ENCODE results near the gene ACCS. TPM values are rescaled to one million over a fixed set of nuclear protein-coding genes. Genes with fewer than 3 reads are reported as not detected.

ACCS gene
- total RNA-seq, 1 donor from 2014 or later: 38.8 TPM

- Mint-ChIP-seq H3K9me3 (ENCODE audit: unreplicated experiment) (no peaks in the 10 kb centered on the region), H3K27ac (ENCODE audit: unreplicated experiment) (no peak within 1 kb of the TSS), H3K4me1 (ENCODE audit: unreplicated experiment) (no peaks in the 10 kb centered on the region), H3K36me3 (ENCODE audit: low read depth, unreplicated experiment) (no peaks in the 10 kb centered on the region), H3K27me3 (ENCODE audit: unreplicated experiment) (peaks cover 3% of the 10 kb centered on the region), H3K4me3 (ENCODE audit: unreplicated experiment) (no peak within 1 kb of the TSS)
- no peak for TF ChIP-seq CTCF (IDR thresholded peaks at IDR 0.05; ENCODE audit: unreplicated experiment)
- no peak for DNase-seq (ENCODE audit: low spot score)
Measured at GRCh38 chr11:44047931-44048431, 18.1 kb upstream of the ACCS start, which contains the start of gene ACCSL. Gene ACCSL (plus strand): TSS chr11:44047981. CDS start chr11:44048037, 56 bp downstream.

GRCh38 chr11:44049832-44050231 is 16.2 kb upstream of the ACCS start:
- TF ChIP-seq CTCF (IDR thresholded peaks at IDR 0.05; ENCODE audit: unreplicated experiment): no peak
- Mint-ChIP-seq H3K4me3 (ENCODE audit: unreplicated experiment) (no peak overlapping the region), H3K4me1 (ENCODE audit: unreplicated experiment) (no peaks in the 10 kb centered on the region), H3K27me3 (ENCODE audit: unreplicated experiment) (peaks cover 3% of the 10 kb centered on the region), H3K9me3 (ENCODE audit: unreplicated experiment) (no peaks in the 10 kb centered on the region), H3K36me3 (ENCODE audit: low read depth, unreplicated experiment) (no peaks in the 10 kb centered on the region), H3K27ac (ENCODE audit: unreplicated experiment) (no peak overlapping the region)
- no peak for DNase-seq (ENCODE audit: low spot score)

GRCh38 chr11:44051171-44051570 is 14.9 kb upstream of the ACCS start:
- Mint-ChIP-seq H3K9me3 (ENCODE audit: unreplicated experiment) (no peaks in the 10 kb centered on the region), H3K4me1 (ENCODE audit: unreplicated experiment) (peaks cover 8% of the 10 kb centered on the region), H3K27ac (ENCODE audit: unreplicated experiment) (no peak overlapping the region), H3K4me3 (ENCODE audit: unreplicated experiment) (no peak overlapping the region), H3K36me3 (ENCODE audit: low read depth, unreplicated experiment) (no peaks in the 10 kb centered on the region), H3K27me3 (ENCODE audit: unreplicated experiment) (peaks cover 3% of the 10 kb centered on the region)
- DNase-seq (ENCODE audit: low spot score): no peak
- no peak for TF ChIP-seq CTCF (IDR thresholded peaks at IDR 0.05; ENCODE audit: unreplicated experiment)

GRCh38 chr11:44057340-44057739 is 8.7 kb upstream of the ACCS start:
- Mint-ChIP-seq H3K4me1 (ENCODE audit: unreplicated experiment) (peaks cover 9% of the 10 kb centered on the region), H3K27ac (ENCODE audit: unreplicated experiment) (no peak overlapping the region), H3K4me3 (ENCODE audit: unreplicated experiment) (no peak overlapping the region), H3K36me3 (ENCODE audit: low read depth, unreplicated experiment) (no peaks in the 10 kb centered on the region), H3K9me3 (ENCODE audit: unreplicated experiment) (no peaks in the 10 kb centered on the region), H3K27me3 (ENCODE audit: unreplicated experiment) (no peaks in the 10 kb centered on the region)
- no peak for TF ChIP-seq CTCF (IDR thresholded peaks at IDR 0.05; ENCODE audit: unreplicated experiment)
- DNase-seq (ENCODE audit: low spot score): no peak

- Mint-ChIP-seq H3K4me1 (ENCODE audit: unreplicated experiment) (peaks cover 9% of the 10 kb centered on the region), H3K4me3 (ENCODE audit: unreplicated experiment) (no peak overlapping the region), H3K36me3 (ENCODE audit: low read depth, unreplicated experiment) (no peaks in the 10 kb centered on the region), H3K27me3 (ENCODE audit: unreplicated experiment) (no peaks in the 10 kb centered on the region), H3K9me3 (ENCODE audit: unreplicated experiment) (no peaks in the 10 kb centered on the region), H3K27ac (ENCODE audit: unreplicated experiment) (no peak overlapping the region)
- TF ChIP-seq CTCF (IDR thresholded peaks at IDR 0.05; ENCODE audit: unreplicated experiment): no peak
- DNase-seq (ENCODE audit: low spot score): no peak
Measured at GRCh38 chr11:44058275-44058674, 7.8 kb upstream of the ACCS start.
